K562 (cell line): ENCODE data around the gene TEX264. TPM values are rescaled to one million over a fixed set of nuclear protein-coding genes. Genes with fewer than 3 reads are reported as not detected.

Experiments used
- ATAC-seq: fragments of 200-7000 bp; cut with Tn5 transposase; 3 replicates; pipeline ENCODE4 v1.9.1; 2020; ENCODE audit warnings: moderate library complexity
- BruUV-seq: library from RNA; stranded (reverse); fragments of 400-500 nt; replicated peaks from 2 replicates; lab custom pipeline; 2021; lab: Mats Ljungman, UMichigan
- CTCF ChIA-PET: fragments of 300-600 bp; formaldehyde crosslinking; extraction: SDS; loops from one replicate; lab custom pipeline; 2021; ENCODE audit warnings: low intra/inter-chr PET ratio; lab: Yijun Ruan, JAX
- POLR2A ChIA-PET: fragments of 300-600, 350-650 bp; sonication (Branson Sonifier 250); formaldehyde crosslinking; extraction: SDS; loops from one replicate; lab custom pipeline; 2021; ENCODE audit warnings: antibody characterized with exemption, inconsistent platforms; lab: Yijun Ruan, JAX
- DNase-seq, 4 experiments: peaks; one replicate each; pipeline versions ENCODE4 v3.0.0 to v3.0.0-alpha.2; 2011 to 2018; ENCODE audit warnings: low spot score in 3 of 4, mixed read lengths in 3 of 4; ENCODE audit errors: extremely low read depth in 1 of 4
- FAIRE-seq: peaks from 2 replicates; lab custom pipeline; 2011; peaks lifted over from hg19 to GRCh38; lab: Jason Lieb, UNC
- H2AFZ ChIP-seq: 2 replicates; pipeline ENCODE4 v1.6.0; 2011; ENCODE audit warnings: low read depth, low read length, control low read depth, inconsistent platforms
- H3K27ac ChIP-seq: fragments of 200-600 bp; 3 replicates; pipeline ENCODE4 v1.8.0; 2011; ENCODE audit warnings: low read depth, mild to moderate bottlenecking, control low read depth, inconsistent platforms, low read length, moderate library complexity, mixed read lengths; ENCODE audit errors: extremely low read depth
- H3K27me3 ChIP-seq, 2 experiments: fragments of 300-600 bp in 1 of 2; 2 replicates in 1 of 2; 3 replicates in 1 of 2; pipeline versions ENCODE4 v1.6.0 to v1.8.0; 2011; ENCODE audit warnings: inconsistent platforms in 2 of 2, low read length in 2 of 2, mild to moderate bottlenecking in 1 of 2, mixed read lengths in 1 of 2, moderate library complexity in 1 of 2; ENCODE audit not compliant: control insufficient read depth in 2 of 2, insufficient read depth in 2 of 2
- H3K36me3 ChIP-seq: fragments of 300-600 bp; 3 replicates; pipeline ENCODE4 v1.8.0; 2011; ENCODE audit warnings: mild to moderate bottlenecking, low read length, inconsistent platforms; ENCODE audit not compliant: control insufficient read depth, insufficient read depth
- H3K4me1 ChIP-seq, 2 experiments: fragments of 200-600 bp in 1 of 2; replicated peaks in 1 of 2; 2 replicates in 1 of 2; 3 replicates in 1 of 2; pipeline versions ENCODE4 v1.5.1 to v1.8.0; 2011; ENCODE audit warnings: inconsistent platforms in 2 of 2, low read length in 2 of 2, mild to moderate bottlenecking in 1 of 2, mixed read lengths in 1 of 2, moderate library complexity in 1 of 2; ENCODE audit not compliant: control insufficient read depth in 2 of 2, insufficient read depth in 2 of 2
- H3K4me2 ChIP-seq: 2 replicates; pipeline ENCODE4 v1.6.1; 2011; ENCODE audit warnings: low read length, control low read depth, inconsistent platforms, mixed read lengths; ENCODE audit not compliant: insufficient read depth
- H3K4me3 ChIP-seq: fragments of 200-600 bp; sonication (generic), shearing (Covaris generic); 2 replicates; pipeline ENCODE4 v1.5.1; 2016; ENCODE audit warnings: control low read depth, inconsistent platforms
- H3K79me2 ChIP-seq: fragments of 200-600 bp; 3 replicates; pipeline ENCODE4 v1.8.0; 2011; ENCODE audit warnings: low read length, inconsistent platforms; ENCODE audit not compliant: control insufficient read depth, insufficient read depth
- H3K9ac ChIP-seq, 2 experiments: 2 replicates each; pipeline versions ENCODE4 v1.6.0 to v1.6.1; 2011; ENCODE audit warnings: low read depth in 2 of 2, low read length in 2 of 2, control low read depth in 1 of 2, inconsistent platforms in 1 of 2, mild to moderate bottlenecking in 1 of 2, mixed read lengths in 1 of 2; ENCODE audit not compliant: insufficient read depth in 1 of 2
- H3K9me1 ChIP-seq: one replicate; pipeline ENCODE4 v1.6.0; 2011; ENCODE audit warnings: inconsistent platforms, mild to moderate bottlenecking, low read length, moderate library complexity; ENCODE audit not compliant: control insufficient read depth, insufficient read depth
- H3K9me3 ChIP-seq: replicated peaks from 2 replicates; pipeline ENCODE4 v1.5.1; 2011; ENCODE audit warnings: low read depth, low read length, inconsistent platforms; ENCODE audit not compliant: control insufficient read depth, insufficient read depth
- H4K20me1 ChIP-seq: replicated peaks from 2 replicates; pipeline ENCODE4 v1.6.1; 2011; ENCODE audit warnings: low read length, inconsistent platforms, mixed read lengths; ENCODE audit not compliant: control insufficient read depth, insufficient read depth
- BCL6 ChIP-seq: fragments of 250-450 bp; sonication (Bioruptor Pico); IDR thresholded peaks from 2 replicates; pipeline ENCODE4 v1.4.0; 2020
- BMI1 ChIP-seq: fragments of 150-350 bp; IDR thresholded peaks from 2 replicates; pipeline ENCODE4 v1.6.1; 2014; ENCODE audit warnings: low read length
- CHD2 ChIP-seq: IDR thresholded peaks from 2 replicates; pipeline ENCODE4 v1.6.1; 2011; ENCODE audit warnings: low read depth, low read length
- DLX4 ChIP-seq: fragments of 250-450 bp; sonication (Bioruptor Pico); IDR thresholded peaks from 2 replicates; pipeline ENCODE4 v1.6.1; 2021; ENCODE audit warnings: mild to moderate bottlenecking
- GATAD2A ChIP-seq: fragments of 450-650 bp; IDR thresholded peaks from 2 replicates; pipeline ENCODE4 v1.6.1; 2017
- GTF2A2 ChIP-seq: IDR thresholded peaks from 2 replicates; pipeline ENCODE4 v1.6.1; 2016; ENCODE audit warnings: mild to moderate bottlenecking, missing genetic modification characterization, missing compliant biosample characterization
- HMG20B ChIP-seq: fragments of 250-450 bp; sonication (Bioruptor Pico); IDR thresholded peaks from 2 replicates; pipeline ENCODE4 v1.5.0; 2021; ENCODE audit warnings: mild to moderate bottlenecking
- JUN ChIP-seq, 2 experiments: sonication (generic) in 1 of 2; formaldehyde crosslinking in 1 of 2; IDR thresholded peaks; 2 replicates each; pipeline versions ENCODE4 v1.6.1 to v1.8.0; 2012 to 2022; ENCODE audit warnings: borderline replicate concordance in 2 of 2, mild to moderate bottlenecking in 2 of 2, improper control_type of control experiment in 1 of 2, low read depth in 1 of 2, low read length in 1 of 2, missing genetic modification reagents in 1 of 2
- MAX ChIP-seq: sonication (generic); formaldehyde crosslinking; IDR thresholded peaks from 2 replicates; pipeline ENCODE4 v1.9.0; 2022; ENCODE audit warnings: mild to moderate bottlenecking, missing genetic modification reagents
- PHB2 ChIP-seq: fragments of 450-650 bp; IDR thresholded peaks from 2 replicates; pipeline ENCODE4 v1.6.1; 2017; ENCODE audit warnings: low read depth
- PTBP1 ChIP-seq: fragments of 200-400 bp; formaldehyde crosslinking; IDR thresholded peaks from 2 replicates; pipeline ENCODE4 v1.6.1; 2017; ENCODE audit warnings: low read depth, low read length
- TSC22D4 ChIP-seq: fragments of 450-650 bp; IDR thresholded peaks from 2 replicates; pipeline ENCODE4 v1.6.1; 2016; ENCODE audit warnings: missing genetic modification characterization, missing biosample characterization, control low read depth
- YBX1 ChIP-seq: fragments of 450-650 bp; IDR thresholded peaks from 2 replicates; pipeline ENCODE4 v1.7.1; 2016; ENCODE audit warnings: mild to moderate bottlenecking
- ZEB2 ChIP-seq: fragments of 450-650 bp; IDR thresholded peaks from 2 replicates; pipeline ENCODE4 v1.6.1; 2016
- ZNF12 ChIP-seq: sonication (generic); formaldehyde crosslinking; IDR thresholded peaks from 2 replicates; pipeline ENCODE4 v1.4.0; 2020; ENCODE audit warnings: mild to moderate bottlenecking, missing genetic modification reagents
- ZNF253 ChIP-seq: fragments of 250-450 bp; sonication (Bioruptor Pico); conservative IDR thresholded peaks from 2 replicates; pipeline ENCODE4 v1.6.1; 2021; ENCODE audit warnings: mild to moderate bottlenecking
- ZNF695 ChIP-seq: fragments of 450-650 bp; formaldehyde crosslinking; IDR thresholded peaks from 2 replicates; pipeline ENCODE4 v1.4.0; 2020; ENCODE audit warnings: mild to moderate bottlenecking, moderate library complexity
- WGBS: fragments of 100-300 bp; shearing (Covaris generic); methylation state at CpG from one replicate; pipeline ENCODE4 v1.1.6; 2016; ENCODE audit warnings: low coverage, mixed read lengths; ENCODE audit not compliant: insufficient coverage; ENCODE audit errors: missing lambda C conversion rate; 5-methylcytosine and 5-hydroxymethylcytosine counted together
- in situ Hi-C: fragments of 300-500 bp; cut with MboI; formaldehyde crosslinking; loops from 4 replicates; pipeline ENCODE4 v1.15.0; 2018; ENCODE audit warnings: inconsistent platforms, mixed read lengths
- intact Hi-C: fragments of 100-400 bp; cut with micrococcal nuclease; formaldehyde crosslinking; loops from 2 replicates; pipeline ENCODE4 v1.14.2; 2022
- polyA plus RNA-seq, 8 experiments: library from polyadenylated mRNA; depleted of rRNA in 4 of 8; stranded (reverse) in 5 of 8; unstranded in 3 of 8; fragments of >200 nt; fragmentation: Nextera tagmentation in 2 of 8; fragmentation: Illumina TruSeq in 1 of 8; extraction: Ambion mirVana in 2 of 8; extraction: Trizol in 1 of 8; gene quantifications; 2 replicates each; pipeline versions ENCODE4 v1.2.1 to v1.2.3, GENCODE V29; 2011 to 2014; ENCODE audit warnings: inconsistent platforms in 1 of 8, missing spikeins in 1 of 8
- total RNA-seq, 7 experiments: library from RNA; depleted of rRNA in 6 of 7; stranded (reverse); fragments of >200 nt in 6 of 7; fragmentation: Illumina TruSeq in 2 of 7; extraction: Trizol in 2 of 7; gene quantifications; 2 replicates each; pipeline versions ENCODE4 v1.2.1 to v1.2.3, GENCODE V29; 2011 to 2021; ENCODE audit warnings: low replicate concordance in 1 of 7
- TF ChIP-seq, protein P1 (sequence below): IDR thresholded peaks from 2 replicates; pipeline ENCODE4 v1.6.1; 2012; ENCODE audit warnings: low read depth, low read length, improper control_type of control experiment, borderline replicate concordance

The TEX264 gene
- total and polyA plus RNA-seq, 9 of the 15 experiments (the other 6 are each of a cell fraction or from before 2014, with no cell fraction given): 4.1 to 47.0 (median 31.0) TPM

- Histone ChIP-seq H3K27me3 (no peaks in the 10 kb centered on the region), H3K79me2 (peaks cover 10% of the 10 kb centered on the region; the same call in 2 of the 3 replicates)
- FAIRE-seq: no peak
These were observed 5.1 kb downstream of the TEX264 start for GRCh38 chr3:51676102-51676640.

More at GRCh38 chr3:51676102-51676640, 5.1 kb downstream of the TEX264 start:
- in situ Hi-C loops: loop anchor here (25.0 kb wide), 1 partner anchor 1039 kb away; no protein-coding TSS in a partner anchor
- intact Hi-C loops: no loop called here
- H3K4me2 ChIP-seq: no peak overlapping the region
- no peaks in the 10 kb centered on the region for H3K9me3 ChIP-seq
- ChIA-PET CTCF (no interaction called here), POLR2A (no interaction called here)
- WGBS: 86% methylated on average over 3 of the region's 3 CpGs
- ATAC-seq (no peak), DNase-seq (no peak)
- no peak overlapping the region for H3K27ac ChIP-seq
- H3K4me1 ChIP-seq: peaks cover 0 to 12% of the 10 kb centered on the region in 2 experiments; a peak in 4 of 5 replicates
- H3K9ac ChIP-seq: no peak overlapping the region
- H4K20me1 ChIP-seq: peaks cover 4% of the 10 kb centered on the region; the same call in 1 of the 2 replicates
- no TSS peak for BruUV-seq
- TF ChIP-seq ZEB2: no peak
- TF ChIP-seq MAX (CRISPR knock-in tag): no peak
- no peak for TF ChIP-seq YBX1
- no peak for TF ChIP-seq GATAD2A
- no peak for TF ChIP-seq DLX4 (CRISPR knock-in tag)
- no peak for TF ChIP-seq HMG20B (CRISPR knock-in tag)
- TF ChIP-seq JUN (IDR thresholded peaks at IDR 0.05; ENCODE audit: borderline replicate concordance, low read depth, low read length): no peak
- TF ChIP-seq JUN (CRISPR knock-in tag; IDR thresholded peaks at IDR 0.05; ENCODE audit: borderline replicate concordance): no peak
- TF ChIP-seq, protein P1, sequence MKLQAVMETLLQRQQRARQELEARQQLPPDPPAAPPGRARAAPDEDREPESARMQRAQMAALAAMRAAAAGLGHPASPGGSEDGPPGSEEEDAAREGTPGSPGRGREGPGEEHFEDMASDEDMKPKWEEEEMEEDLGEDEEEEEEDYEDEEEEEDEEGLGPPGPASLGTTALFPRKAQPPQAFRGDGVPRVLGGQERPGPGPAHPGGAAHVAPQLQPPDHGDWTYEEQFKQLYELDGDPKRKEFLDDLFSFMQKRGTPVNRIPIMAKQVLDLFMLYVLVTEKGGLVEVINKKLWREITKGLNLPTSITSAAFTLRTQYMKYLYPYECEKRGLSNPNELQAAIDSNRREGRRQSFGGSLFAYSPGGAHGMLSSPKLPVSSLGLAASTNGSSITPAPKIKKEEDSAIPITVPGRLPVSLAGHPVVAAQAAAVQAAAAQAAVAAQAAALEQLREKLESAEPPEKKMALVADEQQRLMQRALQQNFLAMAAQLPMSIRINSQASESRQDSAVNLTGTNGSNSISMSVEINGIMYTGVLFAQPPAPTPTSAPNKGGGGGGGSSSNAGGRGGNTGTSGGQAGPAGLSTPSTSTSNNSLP: no peak
- TF ChIP-seq ZNF695 (CRISPR knock-in tag): no peak
- TF ChIP-seq PHB2: no peak
- no peak for TF ChIP-seq BMI1
- TF ChIP-seq BCL6: no peak
- no peak for TF ChIP-seq GTF2A2
- no peak for TF ChIP-seq ZNF12 (CRISPR knock-in tag)
- TF ChIP-seq ZNF253: no peak
- no peak for TF ChIP-seq PTBP1
- TF ChIP-seq TSC22D4: no peak
- no peak for TF ChIP-seq CHD2
- H2AFZ ChIP-seq: no peak overlapping the region
- no peaks in the 10 kb centered on the region for H3K9me1 ChIP-seq
- H3K36me3 ChIP-seq: peaks cover 12% of the 10 kb centered on the region; the same call in 1 of the 3 replicates
- no peak overlapping the region for H3K4me3 ChIP-seq
